IPS-18c (cell line): ENCODE measurements around the gene THRB.

Experiments used
- H3K4me3 ChIP-seq: 2 replicates; pipeline ENCODE4 v1.7.0; 2013; ENCODE audit warnings: low read depth, mild to moderate bottlenecking, low read length, moderate library complexity; ENCODE audit not compliant: insufficient read depth
- H3K9me3 ChIP-seq: one replicate; pipeline ENCODE4 v1.6.1; 2013; ENCODE audit warnings: mild to moderate bottlenecking, low read length, moderate library complexity; ENCODE audit not compliant: control insufficient read depth, insufficient read depth

Gene THRB

GRCh38 chr3:24299246-24299805 lies 195.3 kb downstream of the THRB start:
- Histone ChIP-seq H3K4me3 (no peak overlapping the region), H3K9me3 (no peaks in the 10 kb centered on the region)

GRCh38 chr3:24296441-24297205 lies 198.0 kb downstream of the THRB start:
- Histone ChIP-seq H3K4me3 (no peak overlapping the region), H3K9me3 (no peaks in the 10 kb centered on the region)

- Histone ChIP-seq H3K9me3 (no peaks in the 10 kb centered on the region), H3K4me3 (no peak overlapping the region)
Observed at GRCh38 chr3:24294150-24294549, 200.5 kb downstream of the THRB start.

- Histone ChIP-seq H3K4me3 (no peak overlapping the region), H3K9me3 (no peaks in the 10 kb centered on the region)
Observed at GRCh38 chr3:24291646-24292045, 203.0 kb downstream of the THRB start.

- Histone ChIP-seq H3K9me3 (no peaks in the 10 kb centered on the region), H3K4me3 (no peak overlapping the region)
Observed at GRCh38 chr3:24290596-24290995, 204.1 kb downstream of the THRB start.

GRCh38 chr3:24288496-24289236 lies 206.0 kb downstream of the THRB start:
- Histone ChIP-seq H3K4me3 (no peak overlapping the region), H3K9me3 (no peaks in the 10 kb centered on the region)

GRCh38 chr3:24287755-24288450 lies 206.7 kb downstream of the THRB start:
- Histone ChIP-seq H3K4me3 (no peak overlapping the region), H3K9me3 (no peaks in the 10 kb centered on the region)

GRCh38 chr3:24286405-24286804 lies 208.2 kb downstream of the THRB start:
- Histone ChIP-seq H3K9me3 (no peaks in the 10 kb centered on the region), H3K4me3 (no peak overlapping the region)

- Histone ChIP-seq H3K9me3 (no peaks in the 10 kb centered on the region), H3K4me3 (no peak overlapping the region)
Observed at GRCh38 chr3:24278543-24278942, 216.1 kb downstream of the THRB start.

GRCh38 chr3:24273491-24273890 lies 221.2 kb downstream of the THRB start:
- no peak overlapping the region for H3K4me3 ChIP-seq
- H3K9me3 ChIP-seq: no peaks in the 10 kb centered on the region

GRCh38 chr3:24272875-24273274 lies 221.8 kb downstream of the THRB start:
- Histone ChIP-seq H3K4me3 (no peak overlapping the region), H3K9me3 (no peaks in the 10 kb centered on the region)

GRCh38 chr3:24272408-24272807 lies 222.2 kb downstream of the THRB start:
- Histone ChIP-seq H3K4me3 (no peak overlapping the region), H3K9me3 (no peaks in the 10 kb centered on the region)

GRCh38 chr3:24271228-24271627 lies 223.4 kb downstream of the THRB start:
- no peaks in the 10 kb centered on the region for H3K9me3 ChIP-seq
- no peak overlapping the region for H3K4me3 ChIP-seq

GRCh38 chr3:24270744-24271143 lies 223.9 kb downstream of the THRB start:
- Histone ChIP-seq H3K4me3 (no peak overlapping the region), H3K9me3 (no peaks in the 10 kb centered on the region)

- Histone ChIP-seq H3K4me3 (no peak overlapping the region), H3K9me3 (no peaks in the 10 kb centered on the region)
Observed at GRCh38 chr3:24270204-24270691, 224.4 kb downstream of the THRB start.

GRCh38 chr3:24264748-24265158 lies 229.9 kb downstream of the THRB start:
- Histone ChIP-seq H3K9me3 (no peaks in the 10 kb centered on the region), H3K4me3 (no peak overlapping the region)

GRCh38 chr3:24264011-24264410 lies 230.6 kb downstream of the THRB start:
- Histone ChIP-seq H3K4me3 (no peak overlapping the region), H3K9me3 (no peaks in the 10 kb centered on the region)
